Renal cortex interstitium (tissue), 11 donors: ENCODE data around the gene ATP6V0B. TPM values are rescaled to one million over a fixed set of nuclear protein-coding genes. Genes with fewer than 3 reads are reported as not detected.

ENCODE experiments used
- DNase-seq, 11 donors: peaks; one replicate each; pipeline ENCODE4 v3.0.0-alpha.2; 2013; ENCODE audit warnings: low read depth in 9 of 11, low spot score in 4 of 11; ENCODE audit errors: extremely low read depth in 1 of 11
- polyA plus RNA-seq, 3 donors: library from polyadenylated mRNA; unstranded; fragments of 120-200 nt; gene quantifications; one replicate each; pipeline ENCODE4 v1.2.1, GENCODE V29; 2013; ENCODE audit not compliant: insufficient read length in 3 of 3

The ATP6V0B gene
- polyA plus RNA-seq, 3 donors: 116 to 158 (median 156) TPM

- no peak for DNase-seq
Measured at GRCh38 chr1:43977376-43978263, 2.9 kb downstream of the ATP6V0B start.

DNA sequence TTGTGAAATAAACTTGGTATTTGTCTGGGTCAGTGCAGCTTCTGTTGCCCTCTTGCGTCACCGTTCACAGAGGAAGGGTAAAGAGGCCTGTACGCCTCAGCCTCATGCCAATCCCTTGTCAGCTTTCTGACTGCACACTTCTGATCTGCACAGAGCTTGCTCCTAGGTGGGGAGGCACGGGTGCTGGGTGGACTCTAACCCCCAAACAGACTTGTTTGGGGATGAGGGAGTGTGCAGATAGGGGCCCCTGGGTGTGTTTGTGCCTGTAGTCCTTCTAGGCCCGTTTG, 3.4 kb downstream of the ATP6V0B start:
- DNase-seq: no peak

DNA sequence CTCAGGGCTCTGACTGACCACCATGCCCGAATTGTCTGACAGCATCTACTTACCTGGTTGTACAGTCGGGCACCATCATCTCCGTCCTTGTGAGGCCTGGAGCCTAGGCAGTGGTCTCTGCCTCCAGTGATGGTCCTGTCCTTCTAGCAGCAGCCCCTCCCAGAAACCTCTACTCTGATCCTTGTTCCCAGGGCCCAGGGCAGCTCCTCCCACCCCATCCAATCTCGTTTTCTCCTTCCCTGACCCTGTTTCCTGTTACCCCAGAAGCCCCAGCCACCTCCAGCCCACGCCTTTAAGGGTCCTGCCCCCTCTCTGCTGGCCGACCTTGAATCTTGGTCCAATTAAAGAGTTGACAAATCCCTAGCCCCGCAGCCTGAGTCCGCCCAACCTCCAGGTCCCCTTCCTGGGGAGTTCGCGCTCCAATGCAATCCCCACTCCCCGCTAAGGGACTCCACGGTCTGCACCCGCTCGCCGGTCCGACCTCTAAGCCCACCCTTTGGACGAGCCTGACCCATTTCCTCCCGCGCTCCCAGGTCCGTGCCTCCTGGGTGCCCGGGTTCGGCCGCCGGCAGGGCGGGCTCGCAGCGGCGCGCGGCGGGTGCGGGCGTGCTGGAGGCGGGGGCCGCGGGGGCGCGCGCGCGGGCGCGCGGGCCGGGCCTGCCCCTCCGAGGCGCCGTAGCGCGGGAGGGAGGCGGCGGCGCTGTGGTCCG, 3.9 kb downstream of the ATP6V0B start, which contains the start of gene B4GALT2:
TSS of gene B4GALT2 (plus strand) at position 660 of the 710 bp plus-strand sequence. CDS start 1,951 bp downstream, outside the sequence.
- no peak for DNase-seq

DNA sequence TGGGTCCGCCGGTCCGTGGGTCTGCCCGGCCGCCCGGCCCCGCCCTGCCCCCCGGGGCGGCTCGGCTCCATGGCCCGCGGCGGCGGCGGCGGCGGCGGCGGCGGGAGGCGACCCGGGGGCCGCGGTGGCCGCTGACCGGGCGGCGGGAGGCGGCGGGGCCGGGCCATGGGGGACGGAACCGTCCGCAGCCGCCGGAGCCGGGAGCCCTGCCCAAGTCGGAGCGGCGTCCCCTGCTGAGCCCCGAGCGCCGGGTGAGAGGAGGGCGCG, 4.4 kb downstream of the ATP6V0B start:
- DNase-seq: no peak

DNA sequence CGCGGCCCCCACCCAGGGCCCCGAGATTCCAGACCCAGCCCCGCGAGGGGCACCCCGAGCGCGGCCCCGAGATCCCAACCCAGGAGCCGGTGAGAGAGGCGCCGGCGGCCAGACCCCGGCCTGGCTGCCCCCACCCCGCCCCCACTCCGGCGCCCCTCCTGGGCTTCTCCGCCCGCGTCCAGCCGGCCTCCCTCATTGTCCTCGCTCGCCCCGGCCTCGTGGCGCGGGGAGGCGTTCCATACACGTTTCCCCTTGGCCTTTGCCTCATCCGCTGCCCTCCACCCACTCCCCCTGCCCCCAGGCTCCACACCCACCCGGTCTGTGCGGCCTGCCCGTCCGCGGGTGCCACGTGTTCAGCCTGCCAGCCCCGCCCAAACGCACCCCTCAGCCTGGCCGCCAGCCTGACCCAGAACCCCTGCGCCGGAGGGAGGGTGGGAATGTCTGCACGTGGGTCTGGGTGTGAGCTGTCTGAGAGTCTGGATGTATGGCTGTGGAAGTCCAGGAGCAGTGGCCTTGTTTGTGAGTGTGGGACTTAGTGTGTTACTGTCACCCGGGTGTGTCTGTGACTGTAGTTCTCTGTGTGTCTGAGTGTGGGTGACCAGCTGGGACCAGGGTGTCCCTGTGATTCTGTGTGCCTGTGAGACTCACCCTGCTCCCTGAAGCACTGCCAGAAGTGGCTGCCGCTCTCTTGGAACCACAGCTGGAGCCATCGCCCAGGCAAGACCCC, 4.9 kb downstream of the ATP6V0B start:
- DNase-seq: no peak

GRCh38 chr1:43980255-43981134, 5.7 kb downstream of the ATP6V0B start:
- DNase-seq: no peak

DNA sequence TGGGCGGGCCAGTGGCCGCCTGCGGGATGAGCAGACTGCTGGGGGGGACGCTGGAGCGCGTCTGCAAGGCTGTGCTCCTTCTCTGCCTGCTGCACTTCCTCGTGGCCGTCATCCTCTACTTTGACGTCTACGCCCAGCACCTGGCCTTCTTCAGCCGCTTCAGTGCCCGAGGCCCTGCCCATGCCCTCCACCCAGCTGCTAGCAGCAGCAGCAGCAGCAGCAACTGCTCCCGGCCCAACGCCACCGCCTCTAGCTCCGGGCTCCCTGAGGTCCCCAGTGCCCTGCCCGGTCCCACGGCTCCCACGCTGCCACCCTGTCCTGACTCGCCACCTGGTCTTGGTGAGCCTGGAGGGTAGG, 6.4 kb downstream of the ATP6V0B start:
- DNase-seq: no peak

DNA sequence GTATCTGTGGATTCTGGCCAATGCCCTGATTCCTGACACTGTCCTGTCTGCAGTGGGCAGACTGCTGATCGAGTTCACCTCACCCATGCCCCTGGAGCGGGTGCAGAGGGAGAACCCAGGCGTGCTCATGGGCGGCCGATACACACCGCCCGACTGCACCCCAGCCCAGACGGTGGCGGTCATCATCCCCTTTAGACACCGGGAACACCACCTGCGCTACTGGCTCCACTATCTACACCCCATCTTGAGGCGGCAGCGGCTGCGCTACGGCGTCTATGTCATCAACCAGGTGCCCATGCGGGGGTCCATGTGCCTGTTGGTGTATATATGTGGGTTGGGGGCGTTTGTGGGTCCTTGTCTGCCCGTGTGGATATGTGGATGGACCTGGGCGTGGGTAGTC, 6.9 kb downstream of the ATP6V0B start:
- DNase-seq: no peak

DNA sequence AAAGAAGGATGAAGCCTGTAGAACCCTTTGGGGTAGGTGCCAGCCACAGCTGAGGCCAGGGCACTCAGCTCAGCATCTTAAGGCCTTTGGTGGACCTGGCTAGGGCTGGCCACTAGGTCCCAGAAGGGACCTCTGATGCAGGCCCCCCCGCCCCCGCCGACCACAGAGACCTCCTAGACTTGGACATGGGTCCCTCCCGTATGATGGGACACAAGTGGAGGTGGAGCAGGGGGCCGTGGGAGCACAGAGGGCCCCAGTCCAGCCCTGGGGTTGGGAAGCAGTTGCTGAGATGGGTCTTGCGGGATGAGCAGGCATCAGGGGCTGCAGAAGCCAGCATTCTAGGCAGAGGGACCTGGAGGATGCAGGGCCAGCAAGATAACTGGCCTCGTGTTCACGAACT, 7.5 kb downstream of the ATP6V0B start:
- no peak for DNase-seq

- no peak for DNase-seq
Measured at GRCh38 chr1:43982808-43983207, 8.0 kb downstream of the ATP6V0B start.

- no peak for DNase-seq
Measured at GRCh38 chr1:43983253-43983899, 8.6 kb downstream of the ATP6V0B start.

- DNase-seq: no peak
Measured at GRCh38 chr1:43984855-43985254, 10.1 kb downstream of the ATP6V0B start.

GRCh38 chr1:43985984-43986595, 11.3 kb downstream of the ATP6V0B start:
- no peak for DNase-seq

DNA sequence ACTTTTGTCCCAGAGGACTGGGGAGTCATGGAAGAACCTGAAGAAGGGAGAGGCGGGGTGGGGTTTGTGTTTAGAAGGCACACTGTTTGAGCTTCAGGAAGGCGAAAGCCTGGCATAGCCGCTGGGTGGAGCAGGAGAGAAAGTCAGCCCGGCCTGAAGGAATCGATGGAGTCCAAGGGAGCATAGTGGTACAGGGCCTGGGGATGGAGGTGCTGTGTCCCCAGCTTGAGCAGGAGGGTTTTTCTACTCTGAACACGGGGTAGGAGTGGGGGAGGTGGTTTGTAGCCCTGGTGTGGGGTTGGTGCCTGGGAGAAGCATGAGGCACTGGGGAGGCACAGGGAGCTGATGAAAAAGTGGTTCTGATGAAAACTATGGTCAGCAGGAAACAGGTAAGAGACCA, 12.0 kb downstream of the ATP6V0B start:
- DNase-seq: no peak

DNA sequence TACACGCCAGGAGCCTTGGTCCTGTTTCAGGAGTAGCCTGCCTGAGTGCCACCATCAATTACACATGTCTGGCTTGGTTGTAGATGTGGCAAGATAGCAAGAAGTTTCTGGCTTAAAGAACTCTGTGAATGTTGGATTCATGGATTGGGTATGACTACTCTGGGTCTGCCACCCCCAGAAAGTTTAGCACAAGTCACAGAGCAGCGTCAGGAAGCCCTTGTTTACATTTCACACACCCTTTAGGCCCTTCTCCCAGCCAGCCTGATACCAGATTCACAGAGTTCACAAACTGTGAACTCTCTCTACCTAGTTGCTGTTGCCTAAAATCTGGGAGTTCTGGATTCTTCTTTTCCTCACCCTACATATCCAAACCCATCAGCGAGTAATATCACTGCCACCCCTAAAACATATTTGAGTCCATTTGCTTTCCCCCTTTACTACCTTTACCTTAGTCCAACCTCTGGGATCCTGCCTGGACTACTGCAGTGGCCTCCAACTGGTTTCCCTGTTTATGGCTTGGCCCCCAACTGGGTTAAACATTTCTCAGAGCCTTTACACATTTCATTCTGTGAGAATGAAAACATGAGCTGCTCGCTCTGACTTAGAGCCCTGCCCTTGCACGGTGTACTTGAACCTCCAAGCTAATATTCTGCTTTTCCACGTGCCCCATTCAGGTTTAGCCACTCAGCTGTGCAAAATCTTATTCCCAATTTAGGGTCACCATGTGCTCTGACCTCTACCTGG, 12.6 kb downstream of the ATP6V0B start:
- no peak for DNase-seq

- DNase-seq: no peak
Measured at GRCh38 chr1:43990271-43991199, 15.8 kb downstream of the ATP6V0B start.

GRCh38 chr1:43991200-43991475, 16.4 kb downstream of the ATP6V0B start:
- DNase-seq: no peak
